Hematopoietic multipotent progenitor cell (in vitro differentiated cells): Measurements from ENCODE around the gene PSRC1. TPM values are rescaled to one million over a fixed set of nuclear protein-coding genes. Genes with fewer than 3 reads are reported as not detected.

Experiments used
- DNase-seq, 3 donors: peaks; one replicate each; pipeline ENCODE4 v3.0.0-alpha.2; 2011 to 2015; ENCODE audit warnings: low read depth in 2 of 3, low spot score in 2 of 3
- total RNA-seq: library from RNA; depleted of rRNA; stranded (reverse); fragments of >200 nt; gene quantifications from one replicate; pipeline ENCODE4 v1.2.3, GENCODE V29; 2012

The PSRC1 gene
- total RNA-seq, 1 donor: 1.3 TPM

DNA sequence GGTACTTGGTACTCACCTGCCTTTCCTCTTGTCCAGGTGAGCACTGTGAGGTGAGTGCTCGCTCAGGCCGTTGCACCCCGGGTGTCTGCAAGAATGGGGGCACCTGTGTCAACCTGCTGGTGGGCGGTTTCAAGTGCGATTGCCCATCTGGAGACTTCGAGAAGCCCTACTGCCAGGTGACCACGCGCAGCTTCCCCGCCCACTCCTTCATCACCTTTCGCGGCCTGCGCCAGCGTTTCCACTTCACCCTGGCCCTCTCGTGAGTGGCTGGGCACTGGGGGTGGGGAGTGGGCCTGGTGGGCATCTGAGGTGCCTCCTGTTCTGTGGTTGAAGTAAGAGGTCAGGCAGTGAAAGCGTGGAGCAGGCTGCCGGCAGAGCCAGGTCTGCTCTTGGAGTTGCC, 21.9 kb downstream of the PSRC1 start:
- DNase-seq: no peak

DNA sequence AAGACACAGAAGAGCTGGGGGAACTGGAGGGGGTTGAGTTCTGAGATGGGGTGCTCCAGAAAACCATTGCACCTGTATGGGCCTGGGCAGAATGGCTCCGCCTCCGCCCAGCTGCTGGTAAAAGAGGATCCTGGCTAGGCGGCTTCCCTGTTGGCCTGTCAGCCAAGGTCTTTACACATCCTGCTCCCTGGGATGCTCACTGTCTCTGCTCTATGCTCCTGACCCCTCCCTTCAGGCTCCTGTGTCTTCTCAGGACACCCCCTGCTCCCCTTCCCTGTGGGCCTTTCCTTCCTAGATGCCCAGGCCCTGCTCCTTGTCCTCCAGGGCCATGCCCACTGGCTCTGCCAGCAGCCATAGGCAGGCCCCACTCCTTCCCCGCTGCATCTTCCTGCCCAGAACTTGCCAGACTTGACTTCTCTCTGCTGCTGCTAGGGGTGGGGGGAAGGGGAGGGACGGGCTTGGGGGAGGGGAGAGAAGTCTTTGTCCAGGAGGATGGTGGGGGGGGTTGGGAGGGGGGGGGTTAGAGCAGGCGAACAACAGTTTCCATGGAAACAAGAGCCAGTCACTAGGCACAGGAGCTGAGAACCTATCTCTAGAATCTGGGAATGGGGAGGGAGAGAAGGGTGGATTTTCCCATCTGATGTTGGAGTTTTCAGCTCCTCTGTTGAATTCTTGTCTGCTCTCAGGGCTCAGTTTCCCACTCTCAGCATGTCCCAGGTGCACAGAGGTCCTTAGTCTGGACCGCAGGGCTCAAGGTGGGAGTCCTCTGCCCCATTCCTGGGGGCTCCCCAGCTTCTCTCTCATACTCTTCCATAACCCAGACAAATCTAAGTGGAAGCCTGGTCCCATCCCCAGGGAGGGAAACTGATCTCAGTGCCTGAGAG, 23.0 kb downstream of the PSRC1 start:
- no peak for DNase-seq

DNA sequence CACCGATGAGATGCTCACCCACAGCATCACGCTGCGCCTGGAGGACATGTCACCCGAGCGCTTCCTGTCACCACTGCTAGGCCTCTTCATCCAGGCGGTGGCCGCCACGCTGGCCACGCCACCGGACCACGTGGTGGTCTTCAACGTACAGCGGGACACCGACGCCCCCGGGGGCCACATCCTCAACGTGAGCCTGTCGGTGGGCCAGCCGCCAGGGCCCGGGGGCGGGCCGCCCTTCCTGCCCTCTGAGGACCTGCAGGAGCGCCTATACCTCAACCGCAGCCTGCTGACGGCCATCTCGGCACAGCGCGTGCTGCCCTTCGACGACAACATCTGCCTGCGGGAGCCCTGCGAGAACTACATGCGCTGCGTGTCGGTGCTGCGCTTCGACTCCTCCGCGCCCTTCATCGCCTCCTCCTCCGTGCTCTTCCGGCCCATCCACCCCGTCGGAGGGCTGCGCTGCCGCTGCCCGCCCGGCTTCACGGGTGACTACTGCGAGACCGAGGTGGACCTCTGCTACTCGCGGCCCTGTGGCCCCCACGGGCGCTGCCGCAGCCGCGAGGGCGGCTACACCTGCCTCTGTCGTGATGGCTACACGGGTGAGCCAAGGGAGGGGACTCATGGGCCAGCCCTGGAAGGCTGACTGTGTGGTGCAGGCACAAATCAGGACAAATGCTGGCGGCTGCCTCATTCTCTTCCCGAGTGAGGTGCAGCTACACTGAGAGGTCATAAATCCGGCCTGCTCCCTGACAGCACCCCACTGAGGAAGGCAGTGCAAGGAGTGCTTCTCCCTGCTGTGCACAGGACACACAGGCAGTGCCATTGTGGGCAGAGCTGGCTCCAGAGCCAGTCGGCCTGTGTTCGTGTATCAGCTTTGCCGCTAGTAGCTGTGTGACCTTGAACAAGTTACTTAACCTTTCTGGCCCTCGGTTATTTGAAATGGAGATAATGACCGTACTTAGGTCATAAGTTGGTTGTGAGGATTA, 24.2 kb downstream of the PSRC1 start:
- no peak for DNase-seq

DNA sequence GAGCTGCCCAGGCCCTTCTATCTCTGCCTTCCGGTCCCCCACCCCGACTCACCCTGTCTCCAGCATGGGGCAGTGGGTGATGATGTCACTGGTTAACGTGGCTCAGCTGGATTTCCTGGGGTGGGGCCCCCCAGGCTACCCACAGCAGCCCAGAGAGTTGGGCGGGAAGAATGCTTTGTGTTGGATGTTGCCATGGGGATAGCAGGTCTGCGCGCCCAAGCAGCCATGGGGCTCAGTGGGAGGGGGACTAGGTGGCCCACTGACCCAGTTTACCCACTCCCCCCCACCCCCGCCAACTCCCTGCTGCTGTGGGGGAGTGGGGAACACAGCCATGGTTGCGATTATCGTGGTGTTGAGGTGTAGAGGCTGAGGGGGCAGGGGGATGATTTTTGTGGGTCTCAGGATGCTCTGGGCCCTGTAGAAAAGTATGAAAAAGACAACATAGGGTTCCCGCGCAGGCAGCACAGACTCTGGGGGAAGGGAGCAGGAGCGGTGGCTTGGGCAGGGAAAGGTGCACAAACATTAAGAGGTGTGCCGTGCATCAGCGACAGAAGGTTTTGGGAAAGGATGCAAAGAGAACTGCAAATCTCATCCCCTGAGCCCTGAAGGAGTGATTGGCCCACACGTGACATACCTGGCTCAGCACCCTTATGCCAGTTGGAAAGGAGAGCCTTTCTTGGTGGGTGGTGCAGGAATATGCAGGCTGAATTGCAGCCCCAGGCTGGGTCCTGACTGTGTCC, 25.1 kb downstream of the PSRC1 start:
- no peak for DNase-seq

DNA sequence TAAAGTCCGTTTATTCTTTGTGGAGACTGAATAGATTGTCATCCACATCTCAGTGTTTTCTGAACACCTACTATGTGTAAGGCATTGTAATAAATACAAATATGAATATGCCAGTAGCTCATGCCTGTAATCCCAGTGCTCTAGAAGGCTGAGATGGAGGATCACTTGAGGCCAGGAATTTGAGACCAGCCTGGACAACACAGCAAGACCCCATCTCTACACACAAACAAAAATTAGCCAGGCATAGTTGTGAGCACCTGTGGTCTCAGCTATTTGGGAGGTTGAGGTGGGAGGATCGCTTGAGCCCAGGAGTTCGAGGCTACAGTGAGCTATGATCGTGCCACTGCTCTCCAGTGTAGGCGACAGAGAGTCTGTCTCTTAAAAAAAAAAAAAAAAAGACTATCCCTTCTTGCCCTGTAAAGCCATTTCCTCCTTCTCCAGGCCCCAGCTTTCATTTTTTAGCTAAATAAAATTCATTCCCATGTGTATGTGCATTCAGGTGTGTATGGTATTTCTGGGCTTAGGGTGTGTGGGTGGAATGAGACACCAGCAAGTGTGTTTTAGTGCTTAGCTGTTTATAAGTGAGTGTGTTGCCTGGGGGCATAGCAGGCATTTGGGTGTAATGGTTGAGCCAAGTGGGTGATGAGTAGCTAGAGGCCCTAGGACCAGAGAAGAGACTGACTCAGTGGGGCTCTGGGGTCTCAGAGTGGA, 25.8 kb downstream of the PSRC1 start:
- no peak for DNase-seq

DNA sequence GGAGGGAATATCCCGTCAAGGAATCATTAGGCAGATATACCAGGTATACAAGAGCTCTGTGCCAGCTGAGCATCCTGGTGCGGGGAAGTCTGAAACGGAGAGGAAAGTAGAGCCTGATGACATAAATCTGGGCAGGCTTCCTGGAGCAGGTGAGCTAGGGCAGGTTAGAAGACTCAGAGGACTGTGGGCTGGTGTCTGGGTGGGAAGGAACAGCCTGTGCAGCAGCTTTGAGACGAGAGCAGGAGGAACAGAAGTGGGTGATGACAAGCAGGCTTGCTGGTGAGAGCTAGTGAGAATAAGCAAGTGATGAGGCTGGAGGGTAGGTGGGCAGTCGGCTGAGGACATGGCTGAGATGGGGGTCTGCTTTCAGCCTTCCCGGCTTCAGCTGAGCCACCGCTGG, 26.9 kb downstream of the PSRC1 start:
- DNase-seq: no peak

DNA sequence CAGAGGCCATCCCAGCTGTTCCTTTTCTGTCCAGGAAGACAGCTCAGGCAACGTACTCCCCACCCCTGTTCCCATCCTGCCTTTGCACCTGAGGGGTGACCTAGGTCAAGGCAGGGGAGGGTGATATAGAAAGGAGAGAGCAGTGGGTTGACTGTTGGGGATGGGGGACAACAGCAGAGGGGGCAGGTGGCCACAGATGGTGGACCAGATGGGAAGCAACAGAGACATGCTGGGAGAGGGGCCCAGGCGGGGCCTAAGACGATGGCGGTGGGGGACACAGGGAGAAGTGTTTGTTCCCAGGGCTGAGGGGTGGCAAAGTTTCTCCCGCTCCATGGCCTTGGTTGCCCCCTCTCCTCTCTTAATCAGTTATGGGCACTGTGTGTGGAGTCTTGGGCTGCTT, 27.3 kb downstream of the PSRC1 start:
- no peak for DNase-seq

DNA sequence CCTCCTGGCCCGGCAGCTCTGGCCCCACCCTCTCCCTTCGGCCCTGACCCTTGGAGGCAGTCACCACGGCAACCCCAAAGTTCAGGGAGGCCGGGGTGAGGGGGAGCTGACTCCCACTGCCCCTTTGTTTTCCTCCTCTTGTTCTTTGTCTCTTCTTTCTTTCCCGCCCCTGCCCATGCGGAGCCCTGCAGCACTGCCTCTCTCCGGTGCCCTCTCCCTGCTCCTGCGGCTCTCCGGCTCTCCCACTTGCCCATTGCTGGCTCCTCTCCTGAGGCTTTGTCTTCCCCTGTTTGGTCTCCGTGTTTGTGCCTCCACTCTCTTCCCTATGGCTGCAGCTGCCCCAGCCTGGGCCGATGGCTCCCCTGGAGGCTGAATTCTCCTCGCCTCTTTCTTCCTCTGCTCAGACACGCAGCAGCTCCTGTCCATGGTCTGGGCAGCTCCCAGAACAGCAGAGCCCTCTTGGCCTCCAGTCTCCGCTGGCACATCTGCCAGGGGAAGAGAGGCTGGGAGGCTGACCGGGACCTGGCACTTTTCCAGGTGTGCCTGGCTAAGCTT, 27.8 kb downstream of the PSRC1 start:
- no peak for DNase-seq

DNA sequence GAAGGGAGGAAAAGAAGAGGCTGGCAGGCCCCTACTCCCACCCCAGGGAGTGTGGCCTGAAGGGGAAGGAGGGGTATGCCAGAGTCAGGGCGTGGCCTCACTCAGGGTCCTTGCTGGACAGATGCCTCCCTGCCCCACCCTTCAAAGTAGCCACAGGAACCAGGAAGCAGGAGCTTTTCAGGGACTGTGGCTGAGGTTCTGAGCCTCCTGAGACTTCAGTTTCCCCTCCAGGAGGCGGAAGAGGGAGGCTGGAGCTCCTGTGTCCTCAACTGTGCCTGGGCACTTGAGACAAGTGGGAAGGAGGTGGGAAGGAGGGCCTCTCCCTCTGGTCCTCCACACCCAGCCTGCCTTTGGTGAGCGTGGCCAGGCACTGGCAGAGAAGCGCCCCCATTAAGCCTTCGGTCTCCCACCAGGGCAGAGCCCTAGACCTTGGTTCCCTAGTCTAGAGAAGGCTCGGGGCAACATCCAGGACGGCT, 28.3 kb downstream of the PSRC1 start:
- no peak for DNase-seq

DNA sequence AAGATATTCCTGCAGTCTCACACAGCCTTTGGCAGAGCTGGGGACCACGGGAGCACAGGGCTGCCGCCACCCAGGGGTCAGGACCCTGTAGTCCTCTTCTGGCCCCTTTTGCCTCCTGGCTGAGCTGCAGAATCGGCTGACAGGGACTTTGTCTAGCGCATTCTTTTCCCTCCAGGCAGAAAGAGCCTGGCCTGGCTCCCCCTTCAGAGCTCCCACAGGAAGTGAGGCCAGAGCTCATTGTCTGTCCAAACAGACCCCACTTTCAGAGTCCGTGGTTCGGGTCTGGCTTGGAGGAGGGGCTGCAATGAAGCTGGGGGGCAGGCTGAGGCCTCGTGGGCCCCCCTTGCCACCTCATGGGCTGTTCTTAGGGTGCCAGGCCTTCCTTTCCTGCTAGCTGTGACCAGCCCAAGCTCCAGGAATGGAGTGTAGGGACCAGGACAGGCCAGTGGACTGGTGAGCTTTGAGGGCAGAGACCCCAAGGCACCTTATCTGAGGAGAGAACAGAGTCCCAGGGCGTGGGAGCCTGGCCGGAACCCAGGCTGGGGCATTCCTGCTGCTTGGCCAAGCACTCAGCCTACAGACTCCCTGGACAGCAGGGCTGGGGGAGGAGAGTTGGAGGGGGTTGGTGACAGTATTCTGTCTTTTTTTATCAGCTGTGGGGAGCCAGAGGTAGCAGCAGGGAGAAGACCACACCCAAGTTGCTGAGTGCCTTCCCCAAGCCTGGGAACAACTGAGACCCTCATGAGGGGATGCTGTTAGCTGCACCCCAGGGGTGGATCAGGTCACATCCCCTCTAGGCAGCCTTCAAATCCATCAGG, 28.9 kb downstream of the PSRC1 start:
- no peak for DNase-seq

DNA sequence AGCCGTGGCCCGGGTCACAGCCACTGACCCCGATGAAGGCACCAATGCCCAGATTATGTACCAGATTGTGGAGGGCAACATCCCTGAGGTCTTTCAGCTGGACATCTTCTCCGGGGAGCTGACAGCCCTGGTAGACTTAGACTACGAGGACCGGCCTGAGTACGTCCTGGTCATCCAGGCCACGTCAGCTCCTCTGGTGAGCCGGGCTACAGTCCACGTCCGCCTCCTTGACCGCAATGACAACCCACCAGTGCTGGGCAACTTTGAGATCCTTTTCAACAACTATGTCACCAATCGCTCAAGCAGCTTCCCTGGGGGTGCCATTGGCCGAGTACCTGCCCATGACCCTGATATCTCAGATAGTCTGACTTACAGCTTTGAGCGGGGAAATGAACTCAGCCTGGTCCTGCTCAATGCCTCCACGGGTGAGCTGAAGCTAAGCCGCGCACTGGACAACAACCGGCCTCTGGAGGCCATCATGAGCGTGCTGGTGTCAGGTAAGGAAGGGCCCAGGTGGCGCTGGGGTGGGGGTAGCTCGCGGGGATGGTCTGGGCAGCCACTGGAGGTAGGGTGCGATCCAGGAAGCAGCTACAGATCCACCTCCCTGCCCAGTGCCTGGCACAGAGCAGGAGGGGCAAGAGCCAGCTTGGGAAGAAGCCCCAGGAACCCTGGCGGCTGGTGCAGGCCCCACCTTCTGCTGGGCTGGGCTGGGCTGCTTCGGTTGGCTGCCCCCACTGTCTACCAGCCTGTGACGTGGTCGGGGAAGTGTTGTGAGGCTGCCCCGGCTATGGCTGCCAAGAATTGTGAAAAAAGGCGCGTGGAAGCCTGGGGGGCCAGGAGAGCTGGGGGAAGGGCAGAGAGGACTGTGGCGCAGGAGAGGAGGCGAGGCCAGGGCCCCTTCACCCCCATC, 29.8 kb downstream of the PSRC1 start:
- DNase-seq: no peak

DNA sequence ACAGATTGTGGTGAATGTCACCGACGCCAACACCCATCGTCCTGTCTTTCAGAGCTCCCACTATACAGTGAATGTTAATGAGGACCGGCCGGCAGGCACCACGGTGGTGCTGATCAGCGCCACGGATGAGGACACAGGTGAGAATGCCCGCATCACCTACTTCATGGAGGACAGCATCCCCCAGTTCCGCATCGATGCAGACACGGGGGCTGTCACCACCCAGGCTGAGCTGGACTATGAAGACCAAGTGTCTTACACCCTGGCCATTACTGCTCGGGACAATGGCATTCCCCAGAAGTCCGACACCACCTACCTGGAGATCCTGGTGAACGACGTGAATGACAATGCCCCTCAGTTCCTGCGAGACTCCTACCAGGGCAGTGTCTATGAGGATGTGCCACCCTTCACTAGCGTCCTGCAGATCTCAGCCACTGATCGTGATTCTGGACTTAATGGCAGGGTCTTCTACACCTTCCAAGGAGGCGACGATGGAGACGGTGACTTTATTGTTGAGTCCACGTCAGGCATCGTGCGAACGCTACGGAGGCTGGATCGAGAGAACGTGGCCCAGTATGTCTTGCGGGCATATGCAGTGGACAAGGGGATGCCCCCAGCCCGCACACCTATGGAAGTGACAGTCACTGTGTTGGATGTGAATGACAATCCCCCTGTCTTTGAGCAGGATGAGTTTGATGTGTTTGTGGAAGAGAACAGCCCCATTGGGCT, 30.6 kb downstream of the PSRC1 start:
- DNase-seq: no peak

DNA sequence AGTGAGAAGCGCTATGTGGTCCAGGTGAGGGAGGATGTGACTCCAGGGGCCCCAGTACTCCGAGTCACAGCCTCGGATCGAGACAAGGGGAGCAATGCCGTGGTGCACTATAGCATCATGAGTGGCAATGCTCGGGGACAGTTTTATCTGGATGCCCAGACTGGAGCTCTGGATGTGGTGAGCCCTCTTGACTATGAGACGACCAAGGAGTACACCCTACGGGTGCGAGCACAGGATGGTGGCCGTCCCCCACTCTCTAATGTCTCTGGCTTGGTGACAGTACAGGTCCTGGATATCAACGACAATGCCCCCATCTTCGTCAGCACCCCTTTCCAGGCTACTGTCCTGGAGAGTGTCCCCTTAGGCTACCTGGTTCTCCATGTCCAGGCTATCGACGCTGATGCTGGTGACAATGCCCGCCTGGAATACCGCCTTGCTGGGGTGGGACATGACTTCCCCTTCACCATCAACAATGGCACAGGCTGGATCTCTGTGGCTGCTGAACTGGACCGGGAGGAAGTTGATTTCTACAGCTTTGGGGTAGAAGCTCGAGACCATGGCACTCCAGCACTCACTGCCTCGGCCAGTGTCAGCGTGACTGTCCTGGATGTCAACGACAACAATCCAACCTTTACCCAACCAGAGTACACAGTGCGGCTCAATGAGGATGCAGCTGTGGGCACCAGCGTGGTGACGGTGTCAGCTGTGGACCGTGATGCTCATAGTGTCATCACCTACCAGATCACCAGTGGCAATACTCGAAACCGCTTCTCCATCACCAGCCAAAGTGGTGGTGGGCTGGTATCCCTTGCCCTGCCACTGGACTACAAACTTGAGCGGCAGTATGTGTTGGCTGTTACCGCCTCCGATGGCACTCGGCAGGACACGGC, 31.4 kb downstream of the PSRC1 start:
- no peak for DNase-seq

DNA sequence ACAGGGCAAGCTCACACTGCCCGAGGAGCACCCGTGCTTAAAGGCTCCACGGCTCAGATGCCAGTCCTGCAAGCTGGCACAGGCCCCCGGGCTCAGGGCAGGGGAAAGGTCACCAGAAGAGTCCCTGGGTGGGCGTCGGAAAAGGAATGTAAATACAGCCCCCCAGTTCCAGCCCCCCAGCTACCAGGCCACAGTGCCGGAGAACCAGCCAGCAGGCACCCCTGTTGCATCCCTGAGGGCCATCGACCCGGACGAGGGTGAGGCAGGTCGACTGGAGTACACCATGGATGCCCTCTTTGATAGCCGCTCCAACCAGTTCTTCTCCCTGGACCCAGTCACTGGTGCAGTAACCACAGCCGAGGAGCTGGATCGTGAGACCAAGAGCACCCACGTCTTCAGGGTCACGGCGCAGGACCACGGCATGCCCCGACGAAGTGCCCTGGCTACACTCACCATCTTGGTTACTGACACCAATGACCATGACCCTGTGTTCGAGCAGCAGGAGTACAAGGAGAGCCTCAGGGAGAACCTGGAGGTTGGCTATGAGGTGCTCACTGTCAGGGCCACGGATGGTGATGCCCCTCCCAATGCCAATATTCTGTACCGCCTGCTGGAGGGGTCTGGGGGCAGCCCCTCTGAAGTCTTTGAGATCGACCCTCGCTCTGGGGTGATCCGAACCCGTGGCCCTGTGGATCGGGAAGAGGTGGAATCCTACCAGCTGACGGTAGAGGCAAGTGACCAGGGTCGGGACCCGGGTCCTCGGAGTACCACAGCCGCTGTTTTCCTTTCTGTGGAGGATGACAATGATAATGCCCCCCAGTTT, 32.3 kb downstream of the PSRC1 start:
- DNase-seq: no peak

DNA sequence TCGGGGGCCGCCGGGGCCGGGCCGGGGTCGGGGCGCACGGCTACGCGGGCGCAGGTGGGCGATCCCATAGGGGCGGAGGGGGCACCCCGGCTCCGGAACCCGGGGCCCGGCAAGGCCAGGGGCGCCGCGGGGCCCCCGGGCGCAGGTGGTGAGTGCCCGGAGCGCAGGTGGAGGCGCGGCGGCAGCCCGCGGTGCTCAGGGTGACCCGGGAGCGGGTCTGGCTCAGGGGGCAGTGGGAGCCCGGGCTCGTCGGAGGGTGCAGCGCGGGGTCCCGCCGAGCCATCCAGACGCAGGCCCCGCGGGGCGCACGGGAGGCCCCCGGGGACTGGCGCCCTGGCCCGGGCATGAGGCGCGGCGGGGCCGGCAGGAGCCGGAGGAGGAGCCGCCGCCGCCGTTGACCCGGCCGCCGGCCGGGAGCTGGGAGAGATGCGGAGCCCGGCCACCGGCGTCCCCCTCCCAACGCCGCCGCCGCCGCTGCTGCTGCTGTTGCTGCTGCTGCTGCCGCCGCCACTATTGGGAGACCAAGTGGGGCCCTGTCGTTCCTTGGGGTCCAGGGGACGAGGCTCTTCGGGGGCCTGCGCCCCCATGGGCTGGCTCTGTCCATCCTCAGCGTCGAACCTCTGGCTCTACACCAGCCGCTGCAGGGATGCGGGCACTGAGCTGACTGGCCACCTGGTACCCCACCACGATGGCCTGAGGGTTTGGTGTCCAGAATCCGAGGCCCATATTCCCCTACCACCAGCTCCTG, 33.1 kb downstream of the PSRC1 start:
- DNase-seq: no peak
